Keratinocyte (primary cell): ENCODE data around the gene GRAMD1C. TPM values are rescaled to one million over a fixed set of nuclear protein-coding genes. Genes with fewer than 3 reads are reported as not detected.

Experiments used
- DNase-seq: peaks from one replicate; pipeline ENCODE4 v3.0.0-alpha.2; 2011; ENCODE audit warnings: low read depth, missing footprints, low spot score
- FAIRE-seq: peaks from 2 replicates; lab custom pipeline; 2011; peaks lifted over from hg19 to GRCh38; lab: Jason Lieb, UNC
- H2AFZ ChIP-seq: 2 replicates; pipeline ENCODE4 v1.6.0; 2012; ENCODE audit warnings: low read length, control low read depth, inconsistent platforms; ENCODE audit not compliant: control insufficient read depth
- H3K27ac ChIP-seq: 2 replicates; pipeline ENCODE4 v1.5.1; 2011; ENCODE audit warnings: low read length; ENCODE audit not compliant: control insufficient read depth, insufficient read depth
- H3K27me3 ChIP-seq: 3 replicates; pipeline ENCODE4 v1.6.0; 2011; ENCODE audit warnings: low read length; ENCODE audit not compliant: control insufficient read depth, insufficient read depth; ENCODE audit errors: extremely low read depth
- H3K36me3 ChIP-seq, 2 experiments: 2 replicates in 1 of 2; 3 replicates in 1 of 2; pipeline ENCODE4 v1.5.1; 2011; ENCODE audit warnings: low read length in 2 of 2, mild to moderate bottlenecking in 1 of 2; ENCODE audit not compliant: control insufficient read depth in 2 of 2, insufficient read depth in 2 of 2; ENCODE audit errors: extremely low read depth in 1 of 2
- H3K4me1 ChIP-seq: 3 replicates; pipeline ENCODE4 v1.5.1; 2011; ENCODE audit warnings: low read length; ENCODE audit not compliant: control insufficient read depth, insufficient read depth; ENCODE audit errors: extremely low read depth
- H3K4me2 ChIP-seq: 3 replicates; pipeline ENCODE4 v1.6.0; 2011; ENCODE audit warnings: low read depth, low read length; ENCODE audit not compliant: control insufficient read depth, insufficient read depth; ENCODE audit errors: extremely low read depth
- H3K4me3 ChIP-seq, 3 experiments: fragments of 200-600 bp in 1 of 3; sonication (generic) in 1 of 3; 2 replicates in 2 of 3; 3 replicates in 1 of 3; pipeline ENCODE4 v1.5.1; 2011 to 2016; ENCODE audit warnings: low read length in 3 of 3, mild to moderate bottlenecking in 3 of 3, control low read depth in 2 of 3, inconsistent platforms in 1 of 3, low read depth in 1 of 3, mixed read lengths in 1 of 3, mixed run types in 1 of 3, moderate library complexity in 1 of 3; ENCODE audit not compliant: control insufficient read depth in 2 of 3, insufficient read depth in 2 of 3; ENCODE audit errors: extremely low read depth in 1 of 3
- H3K79me2 ChIP-seq: 2 replicates; pipeline ENCODE4 v1.6.0; 2012; ENCODE audit warnings: low read length; ENCODE audit not compliant: control insufficient read depth, insufficient read depth
- H3K9ac ChIP-seq: 3 replicates; pipeline ENCODE4 v1.6.0; 2011; ENCODE audit warnings: low read length; ENCODE audit not compliant: control insufficient read depth, insufficient read depth; ENCODE audit errors: extremely low read depth
- H3K9me1 ChIP-seq: 3 replicates; pipeline ENCODE4 v1.6.0; 2011; ENCODE audit warnings: low read length; ENCODE audit not compliant: control insufficient read depth, insufficient read depth; ENCODE audit errors: extremely low read depth
- H3K9me3 ChIP-seq: 2 replicates; pipeline ENCODE4 v1.5.1; 2012; ENCODE audit warnings: low read depth, low read length; ENCODE audit not compliant: control insufficient read depth
- H4K20me1 ChIP-seq: 3 replicates; pipeline ENCODE4 v1.6.0; 2011; ENCODE audit warnings: low read length; ENCODE audit not compliant: control insufficient read depth, insufficient read depth; ENCODE audit errors: extremely low read depth
- EZH2 ChIP-seq: IDR thresholded peaks from one replicate; pipeline ENCODE4 v1.6.1; 2012; ENCODE audit warnings: inconsistent platforms, mild to moderate bottlenecking, low read length, moderate library complexity
- dilution Hi-C: fragments of 300-500 bp; cut with MboI; formaldehyde crosslinking; loops from one replicate; pipeline ENCODE4 v1.7.0; 2020; ENCODE audit warnings: low sequenced_read_pairs; ENCODE audit not compliant: extremely low pct_ligation_motif_present
- polyA plus RNA-seq, 5 experiments: library from polyadenylated mRNA; depleted of rRNA in 3 of 5; stranded (reverse) in 3 of 5; stranded (forward) in 1 of 5; unstranded in 1 of 5; fragments of >200 nt; gene quantifications; 1 replicate in 1 of 5; 2 replicates in 3 of 5; 3 replicates in 1 of 5; pipeline versions ENCODE4 v1.2.1 to v1.2.3, GENCODE V29; 2011 to 2012; ENCODE audit warnings: missing spikeins in 2 of 5, low read depth in 1 of 5, low replicate concordance in 1 of 5
- TF ChIP-seq, protein P1 (sequence below), 3 experiments: IDR thresholded peaks in 1 of 3; conservative IDR thresholded peaks in 1 of 3; optimal IDR thresholded peaks in 1 of 3; 2 replicates in 2 of 3; 3 replicates in 1 of 3; pipeline versions ENCODE3 to v1.5.1; 2011; ENCODE audit warnings: low read length in 3 of 3, mild to moderate bottlenecking in 3 of 3, moderate library complexity in 2 of 3, control low read depth in 1 of 3, inconsistent platforms in 1 of 3; ENCODE audit not compliant: insufficient read depth in 2 of 3; ENCODE audit errors: extremely low read depth in 1 of 3

GRAMD1C gene
- polyA plus RNA-seq, 1 donor (not counting 4 experiments of a cell fraction or from before 2014, with no cell fraction given) = 2.7 TPM

DNA sequence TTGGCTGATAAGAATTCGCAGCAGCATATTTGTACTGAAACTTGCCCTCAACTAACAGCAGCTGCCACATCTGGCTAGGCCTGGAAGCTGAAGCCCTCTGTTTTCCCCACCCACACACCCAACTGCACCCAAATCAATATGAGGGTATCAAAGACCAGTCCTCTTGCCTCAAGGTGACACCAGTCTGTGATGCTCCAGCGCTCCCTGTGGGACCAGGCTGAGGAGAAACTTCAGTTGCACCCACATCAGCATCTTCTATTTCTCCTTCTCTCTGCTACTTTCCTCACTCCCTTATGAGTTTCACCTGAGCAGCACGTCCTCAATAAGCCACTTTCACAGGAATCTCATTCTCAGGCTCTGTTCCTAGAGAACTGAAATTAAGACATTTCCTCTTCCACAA, 18.7 kb upstream of the GRAMD1C start:
- H3K4me3 ChIP-seq = no peak overlapping the region
- H3K27ac ChIP-seq = no peak overlapping the region
- dilution Hi-C loops = no loop called here
- H3K36me3 ChIP-seq = no peaks in the 10 kb centered on the region
- H3K79me2 ChIP-seq = no peaks in the 10 kb centered on the region
- H3K9me1 ChIP-seq = no peaks in the 10 kb centered on the region
- H3K9me3 ChIP-seq = no peaks in the 10 kb centered on the region
- TF ChIP-seq, protein P1, sequence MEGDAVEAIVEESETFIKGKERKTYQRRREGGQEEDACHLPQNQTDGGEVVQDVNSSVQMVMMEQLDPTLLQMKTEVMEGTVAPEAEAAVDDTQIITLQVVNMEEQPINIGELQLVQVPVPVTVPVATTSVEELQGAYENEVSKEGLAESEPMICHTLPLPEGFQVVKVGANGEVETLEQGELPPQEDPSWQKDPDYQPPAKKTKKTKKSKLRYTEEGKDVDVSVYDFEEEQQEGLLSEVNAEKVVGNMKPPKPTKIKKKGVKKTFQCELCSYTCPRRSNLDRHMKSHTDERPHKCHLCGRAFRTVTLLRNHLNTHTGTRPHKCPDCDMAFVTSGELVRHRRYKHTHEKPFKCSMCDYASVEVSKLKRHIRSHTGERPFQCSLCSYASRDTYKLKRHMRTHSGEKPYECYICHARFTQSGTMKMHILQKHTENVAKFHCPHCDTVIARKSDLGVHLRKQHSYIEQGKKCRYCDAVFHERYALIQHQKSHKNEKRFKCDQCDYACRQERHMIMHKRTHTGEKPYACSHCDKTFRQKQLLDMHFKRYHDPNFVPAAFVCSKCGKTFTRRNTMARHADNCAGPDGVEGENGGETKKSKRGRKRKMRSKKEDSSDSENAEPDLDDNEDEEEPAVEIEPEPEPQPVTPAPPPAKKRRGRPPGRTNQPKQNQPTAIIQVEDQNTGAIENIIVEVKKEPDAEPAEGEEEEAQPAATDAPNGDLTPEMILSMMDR (optimal IDR thresholded peaks at IDR 0.05 in 1 of 3, IDR thresholded peaks at IDR 0.05 in 1 of 3, conservative IDR thresholded peaks at IDR 0.05 in 1 of 3; ENCODE audit: extremely low read depth in 1 of 3, insufficient read depth in 2 of 3, low read length in 3 of 3) = no peak
- no peak for TF ChIP-seq EZH2
- no peaks in the 10 kb centered on the region for H3K27me3 ChIP-seq
- DNase-seq (no peak), FAIRE-seq (no peak)
- H2AFZ ChIP-seq = no peak overlapping the region
- H3K4me1 ChIP-seq = no peaks in the 10 kb centered on the region
- H3K9ac ChIP-seq = no peak overlapping the region
- no peak overlapping the region for H3K4me2 ChIP-seq
- no peaks in the 10 kb centered on the region for H4K20me1 ChIP-seq

DNA sequence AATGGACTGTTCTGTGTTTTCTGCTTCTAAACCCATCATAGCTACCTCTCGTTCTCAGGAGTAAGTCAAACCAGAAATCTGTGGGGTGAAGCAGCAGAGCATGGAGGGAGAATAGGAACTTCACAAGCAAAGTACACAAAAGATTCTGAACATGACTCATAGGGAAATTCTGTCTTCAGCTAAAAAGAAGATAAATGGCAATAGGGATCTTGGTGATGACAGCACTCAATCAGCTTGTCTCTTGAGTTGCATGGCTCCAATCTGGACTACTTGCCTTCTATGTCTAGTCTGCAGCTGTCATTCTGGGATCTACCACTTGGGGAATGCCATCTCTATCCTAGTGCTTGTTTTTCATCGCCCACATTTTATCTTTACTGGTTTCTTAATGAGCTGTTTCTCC, 13.5 kb upstream of the GRAMD1C start:
- Histone ChIP-seq H3K4me2 (no peak overlapping the region), H4K20me1 (no peaks in the 10 kb centered on the region), H3K4me1 (peaks cover 6% of the 10 kb centered on the region), H3K27me3 (no peaks in the 10 kb centered on the region), H3K27ac (no peak overlapping the region), H2AFZ (no peak overlapping the region), H3K79me2 (no peaks in the 10 kb centered on the region), H3K36me3 (no peaks in the 10 kb centered on the region), H3K9ac (no peak overlapping the region), H3K4me3 (no peak overlapping the region), H3K9me1 (no peaks in the 10 kb centered on the region), H3K9me3 (no peaks in the 10 kb centered on the region)
- TF ChIP-seq EZH2 = no peak
- TF ChIP-seq, protein P1 (optimal IDR thresholded peaks at IDR 0.05 in 1 of 3, IDR thresholded peaks at IDR 0.05 in 1 of 3, conservative IDR thresholded peaks at IDR 0.05 in 1 of 3; ENCODE audit: extremely low read depth in 1 of 3, insufficient read depth in 2 of 3, low read length in 3 of 3) = peak; percentile 20 to 34 (median 29)
- FAIRE-seq (peak; percentile 79), DNase-seq (no peak)
- dilution Hi-C loops = no loop called here
